GM18907 (cell line): Measurements from ENCODE around the gene IGFLR1.
"Not testable (repeated sequence)": the region's sequence is repeated elsewhere in the genome, so short reads cannot be mapped to it uniquely, and the experiment has no call there.

Experiments
- ATAC-seq: cut with Tn5 transposase; IDR thresholded peaks from one replicate; pipeline ENCODE4 v1.9.1; 2021; ENCODE audit warnings: mild to moderate bottlenecking, moderate library complexity; ENCODE audit not compliant: unreplicated experiment

IGFLR1 gene

GRCh38 chr19:35712567-35713505 is 29.4 kb downstream of the IGFLR1 start:
- no peak for ATAC-seq

GRCh38 chr19:35710784-35711723 is 31.2 kb downstream of the IGFLR1 start:
- ATAC-seq = peak; percentile 35

DNA sequence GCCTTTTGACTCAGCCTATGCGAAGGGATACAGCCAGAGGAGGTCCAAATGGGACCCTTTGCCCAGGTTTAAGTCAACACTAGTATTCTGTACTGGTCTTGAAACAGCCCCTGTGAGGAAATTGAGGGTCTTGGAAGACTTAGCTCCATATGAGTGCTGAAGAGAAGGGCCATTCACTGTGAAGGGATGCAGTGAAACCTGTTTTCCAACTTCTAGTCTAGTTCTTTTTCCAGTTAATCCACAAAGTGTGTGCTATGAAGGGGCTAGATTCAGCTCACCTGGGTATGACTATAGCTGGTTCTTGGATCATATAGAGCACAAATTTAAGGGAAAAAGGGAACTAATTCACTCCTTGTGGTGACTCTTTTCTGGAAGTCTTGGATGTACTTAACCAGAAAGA is 33.9 kb downstream of the IGFLR1 start:
- no peak for ATAC-seq

GRCh38 chr19:35704218-35704617 is 38.0 kb downstream of the IGFLR1 start, which contains the start of gene ZBTB32:
TSS of gene ZBTB32 (plus strand) at chr19:35704558. CDS start at chr19:35714627, 10,069 bp downstream.
- no peak for ATAC-seq

GRCh38 chr19:35703343-35703742 is 38.9 kb downstream of the IGFLR1 start:
- ATAC-seq = no peak

DNA sequence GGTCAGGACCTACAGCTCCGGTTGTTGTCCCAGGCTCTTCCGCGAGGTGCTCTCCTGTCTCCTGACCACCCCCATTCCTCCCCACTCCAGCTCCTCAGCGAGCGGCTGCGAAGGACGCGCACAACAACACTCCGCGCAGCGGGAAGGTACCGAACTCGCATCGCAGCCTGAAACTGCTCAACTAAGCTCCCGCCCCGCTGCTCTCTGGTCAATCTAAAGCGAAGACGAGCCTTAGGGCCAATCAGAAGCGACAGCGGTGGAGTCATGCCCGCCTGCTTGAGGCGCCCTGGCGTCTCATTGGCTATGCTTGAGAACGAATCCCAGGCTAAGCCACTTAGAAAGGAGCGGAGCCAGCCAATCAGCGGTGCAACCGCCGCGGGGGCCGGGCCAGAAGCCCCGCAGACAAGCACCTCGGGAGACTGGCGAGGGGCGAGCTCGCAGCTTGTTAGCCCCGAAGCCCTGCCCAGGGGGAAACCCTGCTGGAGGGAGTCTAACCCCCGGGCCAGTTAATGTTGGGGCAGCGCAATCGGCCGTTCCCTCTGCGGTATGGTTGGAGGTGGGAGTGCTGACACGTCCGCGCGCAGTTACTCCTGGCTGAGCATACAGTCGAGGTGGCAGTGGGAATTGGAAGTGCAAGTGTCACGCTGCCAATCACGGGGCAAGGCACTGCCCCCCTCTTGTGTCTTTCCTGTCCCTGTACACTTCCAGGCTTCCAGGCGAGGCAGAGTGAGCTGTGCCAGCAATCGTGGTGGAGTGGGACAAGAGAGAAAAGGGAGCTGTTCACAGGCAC is 39.8 kb downstream of the IGFLR1 start:
- ATAC-seq = peak; percentile 92

DNA sequence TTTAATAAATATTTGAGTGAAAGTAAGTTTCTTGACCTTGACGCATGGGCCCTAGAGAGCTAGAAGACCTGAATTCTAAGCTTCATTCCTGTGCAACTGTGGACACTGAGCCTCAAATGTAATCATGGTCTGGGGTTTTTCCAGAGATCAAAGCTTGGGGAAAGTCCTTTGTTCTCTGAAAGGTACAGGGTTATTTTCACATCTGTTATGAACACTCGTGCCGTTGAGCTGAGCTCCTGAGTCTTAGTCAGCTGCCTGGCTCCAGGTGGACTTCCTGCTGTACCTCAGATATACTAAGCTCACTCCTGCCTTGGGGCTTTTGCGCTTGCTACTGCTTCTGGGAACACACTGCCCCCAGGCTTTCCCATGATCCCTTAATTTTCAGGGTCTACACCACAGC is 45.4 kb downstream of the IGFLR1 start:
- no peak for ATAC-seq

- ATAC-seq = no peak
These were observed 46.3 kb downstream of the IGFLR1 start for GRCh38 chr19:35695895-35696422.

DNA sequence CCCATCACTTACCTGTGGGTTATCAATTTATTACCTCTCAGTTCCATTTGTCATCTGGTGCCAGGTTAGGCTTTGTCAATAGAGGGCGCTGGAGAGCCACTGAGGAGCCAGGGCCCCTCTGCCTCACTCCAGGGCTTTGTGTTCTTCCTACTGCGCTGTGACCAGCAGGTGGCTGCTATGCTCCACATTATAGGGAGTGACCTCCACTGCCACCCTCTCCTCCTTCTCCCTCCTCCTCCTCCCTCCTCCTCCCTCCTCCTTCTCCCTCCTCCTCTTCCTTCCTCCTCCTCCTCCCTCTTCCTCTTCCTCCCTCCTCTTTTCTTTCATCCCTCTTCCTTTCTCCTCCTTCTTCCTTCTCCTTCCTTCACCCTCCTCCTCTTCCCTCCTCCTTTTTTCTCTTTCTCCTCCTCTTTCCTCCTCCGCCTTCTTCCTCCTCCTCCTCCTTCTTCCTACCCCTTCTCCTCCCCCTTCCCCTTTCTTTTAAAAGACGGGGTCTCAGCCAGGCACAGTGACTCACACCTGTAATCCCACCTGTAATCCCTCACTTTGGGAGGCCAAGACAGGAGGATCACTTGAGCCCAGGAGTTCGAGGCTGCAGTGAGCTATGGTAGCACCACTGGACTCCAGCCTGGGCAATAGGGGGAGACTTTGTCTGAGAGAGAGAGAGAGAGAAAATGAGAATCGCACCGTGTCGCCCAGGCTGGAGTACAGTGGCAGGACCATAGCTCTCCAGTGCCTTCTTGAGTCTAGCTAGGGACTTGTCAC is 48.2 kb downstream of the IGFLR1 start:
- peak; percentile 81 for ATAC-seq

DNA sequence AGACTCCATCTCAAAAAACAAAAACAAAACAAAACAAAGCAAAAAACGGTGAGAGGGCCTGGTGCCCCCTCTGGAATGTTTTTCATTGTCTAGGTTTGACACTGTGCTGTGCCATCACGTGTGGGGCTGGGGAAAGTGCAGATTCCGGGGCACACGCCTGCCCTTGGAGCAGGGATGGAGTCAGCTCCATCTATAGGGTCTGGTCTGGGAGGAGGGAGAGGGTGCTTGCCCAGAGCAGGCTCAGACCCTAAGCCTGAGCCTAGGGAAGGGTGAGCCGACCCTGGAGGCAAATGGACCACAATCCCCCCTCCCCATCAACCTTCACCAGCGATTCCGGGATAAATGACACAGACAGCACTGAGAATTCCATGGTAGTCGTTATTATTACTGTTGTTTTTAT is 48.8 kb downstream of the IGFLR1 start:
- peak; percentile 21 for ATAC-seq

DNA sequence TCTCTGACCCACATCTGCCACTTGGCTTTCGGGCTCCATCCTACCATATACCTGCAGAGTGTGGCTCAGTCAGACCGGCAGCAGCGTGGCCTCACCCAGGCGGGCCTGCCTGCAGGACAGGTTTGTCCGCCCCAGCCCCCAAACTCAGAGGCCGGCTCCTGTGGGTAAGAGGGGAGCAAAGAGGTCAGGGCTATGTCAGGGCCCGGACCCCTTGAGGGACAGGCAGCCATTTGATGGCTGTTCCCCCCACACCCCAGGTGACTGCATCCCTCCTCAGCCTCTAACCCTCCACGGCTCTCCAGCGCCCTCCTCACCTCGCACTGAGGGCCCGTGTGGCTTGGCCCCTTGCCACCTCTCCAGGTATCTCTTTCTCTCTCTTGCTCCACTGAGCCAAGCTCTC is 50.2 kb downstream of the IGFLR1 start:
- no peak for ATAC-seq

- not testable (repeated sequence) for ATAC-seq
These were observed 51.1 kb downstream of the IGFLR1 start for GRCh38 chr19:35691106-35691505.

- no peak for ATAC-seq
These were observed 52.4 kb downstream of the IGFLR1 start for GRCh38 chr19:35689836-35690235.
